Neural cell (in vitro differentiated cells): ENCODE measurements around the gene MYCN.

Source experiments
- RAD21 ChIP-seq: fragments of 450-650 bp; conservative IDR thresholded peaks from 2 replicates; pipeline ENCODE4 v1.6.1; 2014; ENCODE audit warnings: antibody characterized with exemption, mild to moderate bottlenecking, moderate library complexity
- TF ChIP-seq, protein P1 (sequence below): fragments of 450-650 bp; IDR thresholded peaks from 2 replicates; pipeline ENCODE4 v1.5.1; 2014; ENCODE audit warnings: antibody characterized with exemption, mild to moderate bottlenecking, moderate library complexity; ENCODE audit not compliant: poor library complexity, severe bottlenecking

DNA sequence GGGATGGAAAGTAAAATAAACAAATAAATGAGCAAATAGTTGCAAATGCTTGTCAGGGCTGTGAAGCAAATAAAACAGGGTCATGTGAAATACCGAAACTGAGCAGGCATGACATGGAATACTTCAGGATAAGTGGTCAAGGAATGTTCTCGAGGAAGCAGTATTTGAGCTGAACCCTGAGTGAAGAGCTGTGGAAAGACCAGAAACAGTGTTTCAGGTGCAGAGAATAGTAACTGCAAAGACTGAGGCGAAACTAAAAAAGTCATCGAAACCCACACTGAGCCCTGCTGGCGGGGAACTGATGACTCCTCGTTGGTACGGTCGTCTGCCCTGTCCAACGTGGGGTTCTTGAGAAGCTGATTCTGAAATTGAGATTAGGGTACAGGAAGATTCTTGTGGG lies 27.2 kb upstream of the MYCN start:
- TF ChIP-seq, protein P1, sequence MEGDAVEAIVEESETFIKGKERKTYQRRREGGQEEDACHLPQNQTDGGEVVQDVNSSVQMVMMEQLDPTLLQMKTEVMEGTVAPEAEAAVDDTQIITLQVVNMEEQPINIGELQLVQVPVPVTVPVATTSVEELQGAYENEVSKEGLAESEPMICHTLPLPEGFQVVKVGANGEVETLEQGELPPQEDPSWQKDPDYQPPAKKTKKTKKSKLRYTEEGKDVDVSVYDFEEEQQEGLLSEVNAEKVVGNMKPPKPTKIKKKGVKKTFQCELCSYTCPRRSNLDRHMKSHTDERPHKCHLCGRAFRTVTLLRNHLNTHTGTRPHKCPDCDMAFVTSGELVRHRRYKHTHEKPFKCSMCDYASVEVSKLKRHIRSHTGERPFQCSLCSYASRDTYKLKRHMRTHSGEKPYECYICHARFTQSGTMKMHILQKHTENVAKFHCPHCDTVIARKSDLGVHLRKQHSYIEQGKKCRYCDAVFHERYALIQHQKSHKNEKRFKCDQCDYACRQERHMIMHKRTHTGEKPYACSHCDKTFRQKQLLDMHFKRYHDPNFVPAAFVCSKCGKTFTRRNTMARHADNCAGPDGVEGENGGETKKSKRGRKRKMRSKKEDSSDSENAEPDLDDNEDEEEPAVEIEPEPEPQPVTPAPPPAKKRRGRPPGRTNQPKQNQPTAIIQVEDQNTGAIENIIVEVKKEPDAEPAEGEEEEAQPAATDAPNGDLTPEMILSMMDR = no peak
- TF ChIP-seq RAD21 = no peak
